Measurements from ENCODE around the gene TMEM38B. TPM values are rescaled to one million over a fixed set of nuclear protein-coding genes. Genes with fewer than 3 reads are reported as not detected.
"Not testable (repeated sequence)": the region's sequence is repeated elsewhere in the genome, so short reads cannot be mapped to it uniquely, and the experiment has no call there.

The TMEM38B gene
- total RNA-seq, 2 experiments from 2014 or later: 14.5 to 24.8 TPM

DNA sequence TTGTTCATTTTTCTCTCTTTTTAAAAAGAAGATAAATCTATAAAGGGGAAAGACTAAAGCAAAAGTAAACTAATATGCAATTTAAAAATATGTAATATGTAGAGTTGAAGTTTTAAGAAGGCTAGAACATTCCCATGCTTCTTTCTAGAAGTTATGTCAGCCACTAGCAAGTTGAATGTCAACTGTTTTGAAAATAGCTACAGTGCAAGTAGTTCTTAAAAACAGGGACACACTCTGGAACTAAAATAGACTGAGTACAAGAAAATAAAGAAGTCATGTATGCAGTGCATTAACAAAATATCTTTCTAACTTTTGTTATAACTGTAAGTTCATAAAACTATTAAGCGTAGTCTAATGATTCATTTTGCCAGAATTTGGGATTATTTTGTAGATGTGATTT lies 7.9 kb downstream of the TMEM38B start:
- no peaks in the 10 kb centered on the region for H3K9me3 Mint-ChIP-seq (ENCODE audit: low read depth)
- CTCF ChIA-PET: interaction anchor here (0.7 to 1.8 kb wide), 4 partner anchors 10 to 16 kb away, joined by 3 to 7 read pairs (median 4); no protein-coding TSS in a partner anchor

DNA sequence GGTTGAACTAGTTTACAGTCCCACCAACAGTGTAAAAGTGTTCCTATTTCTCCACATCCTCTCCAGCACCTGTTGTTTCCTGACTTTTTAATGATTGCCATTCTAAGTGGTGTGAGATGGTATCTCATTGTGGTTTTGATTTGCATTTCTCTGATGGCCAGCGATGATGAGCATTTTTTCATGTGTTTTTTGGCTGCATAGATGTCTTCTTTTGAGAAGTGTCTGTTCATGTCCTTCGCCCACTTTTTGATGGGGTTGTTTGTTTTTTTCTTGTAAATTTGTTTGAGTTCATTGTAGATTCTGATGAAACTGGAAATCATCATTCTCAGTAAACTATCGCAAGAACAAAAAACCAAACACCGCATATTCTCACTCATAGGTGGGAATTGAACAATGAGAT lies 9.3 kb downstream of the TMEM38B start:
- H3K4me3 Mint-ChIP-seq; intact Hi-C loops (cut with DNase I, micrococcal nuclease); CTCF ChIA-PET; H3K36me3 Mint-ChIP-seq (ENCODE audit: low read depth); POLR2A ChIA-PET; ATAC-seq; H3K27me3 Mint-ChIP-seq; DNase-seq; H3K9me3 Mint-ChIP-seq (ENCODE audit: low read depth); H3K27ac Mint-ChIP-seq: not testable (repeated sequence)
- H3K4me1 Mint-ChIP-seq: peaks cover 20% of the 10 kb centered on the region

More for the DNA sequence above, 7.9 kb downstream of the TMEM38B start:
- no peak for ATAC-seq
- POLR2A ChIA-PET: no interaction called here
- intact Hi-C loops (cut with DNase I, micrococcal nuclease): no loop called here
- Mint-ChIP-seq H3K27ac (no peak overlapping the region), H3K4me3 (no peak overlapping the region), H3K36me3 (ENCODE audit: low read depth) (peaks cover 5% of the 10 kb centered on the region), H3K4me1 (peaks cover 16% of the 10 kb centered on the region), H3K27me3 (no peaks in the 10 kb centered on the region)
- no peak for DNase-seq

- Mint-ChIP-seq H3K36me3 (ENCODE audit: low read depth) (peaks cover 10% of the 10 kb centered on the region), H3K27me3 (no peaks in the 10 kb centered on the region)
- CTCF ChIA-PET: interaction anchor here (1.1 to 1.3 kb wide), 2 partner anchors 13 to 69 kb away, joined by 4 read pairs; no protein-coding TSS in a partner anchor
Observed at GRCh38 chr9:105706156-105706555, 11.8 kb downstream of the TMEM38B start.

GRCh38 chr9:105708405-105708804 lies 14.1 kb downstream of the TMEM38B start:
- POLR2A ChIA-PET: interaction anchor here (0.6 kb wide), 1 partner anchor 88 kb away, joined by 7 read pairs; no protein-coding TSS in a partner anchor
- peaks cover 7% of the 10 kb centered on the region for H3K36me3 Mint-ChIP-seq (ENCODE audit: low read depth)
- no peaks in the 10 kb centered on the region for H3K9me3 Mint-ChIP-seq (ENCODE audit: low read depth)
- H3K4me3 Mint-ChIP-seq: peak overlapping the region; percentile 16
- DNase-seq (no peak), ATAC-seq (no peak)
- intact Hi-C loops (cut with DNase I, micrococcal nuclease): no loop called here
- H3K4me1 Mint-ChIP-seq: peaks cover 8% of the 10 kb centered on the region
- no peaks in the 10 kb centered on the region for H3K27me3 Mint-ChIP-seq
- peak overlapping the region; percentile 56 for H3K27ac Mint-ChIP-seq
- CTCF ChIA-PET: no interaction called here

More at GRCh38 chr9:105706156-105706555, 11.8 kb downstream of the TMEM38B start:
- Mint-ChIP-seq H3K9me3 (ENCODE audit: low read depth) (no peaks in the 10 kb centered on the region), H3K27ac (no peak overlapping the region), H3K4me1 (peaks cover 9% of the 10 kb centered on the region), H3K4me3 (no peak overlapping the region)
- ATAC-seq (no peak), DNase-seq (no peak)
- POLR2A ChIA-PET: no interaction called here
- intact Hi-C loops (cut with DNase I, micrococcal nuclease): no loop called here

GRCh38 chr9:105710638-105711037 lies 16.3 kb downstream of the TMEM38B start:
- Mint-ChIP-seq H3K36me3 (ENCODE audit: low read depth) (peaks cover 9% of the 10 kb centered on the region), H3K4me3 (no peak overlapping the region), H3K4me1 (peaks cover 8% of the 10 kb centered on the region), H3K27me3 (no peaks in the 10 kb centered on the region), H3K27ac (no peak overlapping the region), H3K9me3 (ENCODE audit: low read depth) (no peaks in the 10 kb centered on the region)
- ChIA-PET CTCF (no interaction called here), POLR2A (no interaction called here)
- intact Hi-C loops (cut with DNase I, micrococcal nuclease): no loop called here
- ATAC-seq: no peak
- no peak for DNase-seq

DNA sequence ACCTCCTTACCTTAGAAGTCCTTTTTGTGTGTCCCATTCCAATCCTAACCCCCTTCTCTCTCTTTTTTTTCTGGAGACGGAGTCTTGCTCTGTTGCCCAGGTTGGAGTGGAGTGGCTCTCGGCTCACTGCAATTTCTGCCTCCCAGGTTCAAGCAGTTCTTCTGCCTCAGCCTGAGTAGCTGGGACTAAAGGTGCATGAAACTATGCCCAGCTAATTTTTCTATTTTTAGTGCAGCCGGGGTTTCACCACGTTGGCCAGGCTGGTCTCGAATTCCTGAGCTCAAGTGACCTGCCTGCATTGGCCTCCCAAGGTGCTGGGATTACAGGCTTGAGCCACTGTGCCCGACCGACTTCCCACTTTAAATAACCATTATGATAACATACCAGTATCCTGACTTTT lies 17.5 kb downstream of the TMEM38B start:
- intact Hi-C loops (cut with DNase I, micrococcal nuclease): no loop called here
- no peak for DNase-seq
- ChIA-PET POLR2A (no interaction called here), CTCF (no interaction called here)
- Mint-ChIP-seq H3K27ac (no peak overlapping the region), H3K4me3 (no peak overlapping the region), H3K9me3 (ENCODE audit: low read depth) (no peaks in the 10 kb centered on the region), H3K4me1 (peaks cover 8% of the 10 kb centered on the region), H3K27me3 (no peaks in the 10 kb centered on the region), H3K36me3 (ENCODE audit: low read depth) (peaks cover 7% of the 10 kb centered on the region)
- no peak for ATAC-seq

GRCh38 chr9:105712297-105712696 lies 18.0 kb downstream of the TMEM38B start:
- ATAC-seq (no peak), DNase-seq (no peak)
- Mint-ChIP-seq H3K36me3 (ENCODE audit: low read depth) (peaks cover 7% of the 10 kb centered on the region), H3K27me3 (no peaks in the 10 kb centered on the region), H3K27ac (no peak overlapping the region), H3K4me3 (no peak overlapping the region), H3K4me1 (peaks cover 8% of the 10 kb centered on the region), H3K9me3 (ENCODE audit: low read depth) (no peaks in the 10 kb centered on the region)
- ChIA-PET POLR2A (no interaction called here), CTCF (no interaction called here)
- intact Hi-C loops (cut with DNase I, micrococcal nuclease): no loop called here

GRCh38 chr9:105712773-105713172 lies 18.4 kb downstream of the TMEM38B start:
- no peak for DNase-seq
- ChIA-PET CTCF (no interaction called here), POLR2A (no interaction called here)
- no peak for ATAC-seq
- Mint-ChIP-seq H3K27me3 (no peaks in the 10 kb centered on the region), H3K9me3 (ENCODE audit: low read depth) (no peaks in the 10 kb centered on the region), H3K4me1 (peaks cover 8% of the 10 kb centered on the region), H3K36me3 (ENCODE audit: low read depth) (peaks cover 7% of the 10 kb centered on the region), H3K4me3 (no peak overlapping the region), H3K27ac (no peak overlapping the region)
- intact Hi-C loops (cut with DNase I, micrococcal nuclease): no loop called here

DNA sequence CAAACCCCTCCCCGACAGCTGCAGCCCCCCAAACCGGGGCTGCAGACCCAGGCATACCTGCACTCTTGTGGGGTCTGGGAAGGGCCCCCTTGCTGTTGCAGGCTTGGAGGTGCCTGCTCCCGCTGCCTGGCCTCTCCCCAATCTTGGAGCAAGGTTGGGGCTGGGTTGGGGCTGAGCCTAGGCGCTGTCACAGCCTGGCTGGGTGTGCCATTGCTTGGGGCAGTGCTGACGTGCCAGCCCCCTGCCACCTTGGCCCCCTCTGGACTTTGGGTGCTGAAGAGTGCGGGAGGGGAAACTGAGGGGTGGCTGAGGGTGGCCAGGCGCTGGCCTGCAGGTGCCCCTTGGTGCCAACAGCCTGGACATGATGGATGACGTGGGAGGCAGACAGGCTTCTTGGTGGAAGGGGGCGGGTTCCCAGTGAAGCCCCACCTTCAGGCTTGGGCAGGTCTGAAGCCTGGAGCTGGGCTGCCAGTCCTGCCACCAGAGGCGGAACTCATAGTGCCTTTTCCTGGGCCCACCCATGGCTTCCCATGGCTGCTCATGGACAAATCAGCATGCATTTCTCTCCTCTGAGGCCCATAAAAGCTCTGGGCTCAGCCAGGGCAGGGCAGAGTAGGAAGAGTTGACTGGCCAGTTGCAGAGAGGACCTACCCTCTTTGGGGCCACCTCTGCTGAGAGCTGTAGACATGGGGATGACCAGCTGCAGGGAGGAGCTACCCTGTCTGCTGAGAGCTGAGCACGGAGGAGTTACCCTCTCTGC lies 19.1 kb downstream of the TMEM38B start:
- H3K27me3 Mint-ChIP-seq: no peaks in the 10 kb centered on the region
- peaks cover 3% of the 10 kb centered on the region for H3K4me1 Mint-ChIP-seq
- H3K9me3 Mint-ChIP-seq (ENCODE audit: low read depth): no peaks in the 10 kb centered on the region
- H3K36me3 Mint-ChIP-seq (ENCODE audit: low read depth): peaks cover 7% of the 10 kb centered on the region
- CTCF ChIA-PET: interaction anchor here (0.7 kb wide), 2 partner anchors 11 to 1568 kb away, joined by 3 read pairs; no protein-coding TSS in a partner anchor
- no peak for DNase-seq
- POLR2A ChIA-PET: no interaction called here
- no peak for ATAC-seq
- H3K4me3 Mint-ChIP-seq: no peak overlapping the region
- no peak overlapping the region for H3K27ac Mint-ChIP-seq
- intact Hi-C loops (cut with DNase I, micrococcal nuclease): no loop called here

DNA sequence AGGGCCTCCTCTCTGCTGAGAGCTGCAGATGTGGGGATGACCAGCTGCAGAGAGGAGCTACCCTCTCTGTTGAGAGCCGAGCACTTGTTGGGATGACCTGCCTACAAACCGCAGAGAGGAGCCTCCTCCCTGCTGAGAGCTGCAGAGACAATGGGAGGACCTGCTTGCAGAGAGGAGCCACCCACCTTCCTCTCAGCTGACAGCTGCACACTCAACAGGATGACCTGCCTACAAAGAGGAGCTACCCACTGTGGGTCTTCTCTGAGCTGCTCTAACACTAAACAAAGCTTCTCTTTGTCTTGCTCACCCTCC lies 19.6 kb downstream of the TMEM38B start:
- ATAC-seq: no peak
- no peaks in the 10 kb centered on the region for H3K9me3 Mint-ChIP-seq (ENCODE audit: low read depth)
- no peaks in the 10 kb centered on the region for H3K4me1 Mint-ChIP-seq
- H3K4me3 Mint-ChIP-seq: no peak overlapping the region
- no peak for DNase-seq
- no peaks in the 10 kb centered on the region for H3K27me3 Mint-ChIP-seq
- CTCF ChIA-PET: interaction anchor here (0.7 to 1.5 kb wide), 3 partner anchors 11 to 1568 kb away, joined by 3 to 4 read pairs (median 3); no protein-coding TSS in a partner anchor
- H3K27ac Mint-ChIP-seq: peak overlapping the region; percentile 29
- intact Hi-C loops (cut with DNase I, micrococcal nuclease): no loop called here
- peaks cover 7% of the 10 kb centered on the region for H3K36me3 Mint-ChIP-seq (ENCODE audit: low read depth)
- POLR2A ChIA-PET: no interaction called here

- no peak overlapping the region for H3K4me3 Mint-ChIP-seq
- ATAC-seq (no peak), DNase-seq (no peak)
- H3K27me3 Mint-ChIP-seq: no peaks in the 10 kb centered on the region
- intact Hi-C loops (cut with DNase I, micrococcal nuclease): no loop called here
- H3K36me3 Mint-ChIP-seq (ENCODE audit: low read depth): peaks cover 2% of the 10 kb centered on the region
- ChIA-PET CTCF (interaction anchor here (0.6 to 2.7 kb wide), 5 partner anchors 9 to 1535 kb away, joined by 3 to 10 read pairs (median 3); no protein-coding TSS in a partner anchor), POLR2A (interaction anchor here (0.6 kb wide), 1 partner anchor 913 kb away, joined by 3 read pairs; no protein-coding TSS in a partner anchor)
- H3K27ac Mint-ChIP-seq: no peak overlapping the region
- no peaks in the 10 kb centered on the region for H3K9me3 Mint-ChIP-seq (ENCODE audit: low read depth)
- no peaks in the 10 kb centered on the region for H3K4me1 Mint-ChIP-seq
Observed at GRCh38 chr9:105716146-105716545, 21.8 kb downstream of the TMEM38B start.

DNA sequence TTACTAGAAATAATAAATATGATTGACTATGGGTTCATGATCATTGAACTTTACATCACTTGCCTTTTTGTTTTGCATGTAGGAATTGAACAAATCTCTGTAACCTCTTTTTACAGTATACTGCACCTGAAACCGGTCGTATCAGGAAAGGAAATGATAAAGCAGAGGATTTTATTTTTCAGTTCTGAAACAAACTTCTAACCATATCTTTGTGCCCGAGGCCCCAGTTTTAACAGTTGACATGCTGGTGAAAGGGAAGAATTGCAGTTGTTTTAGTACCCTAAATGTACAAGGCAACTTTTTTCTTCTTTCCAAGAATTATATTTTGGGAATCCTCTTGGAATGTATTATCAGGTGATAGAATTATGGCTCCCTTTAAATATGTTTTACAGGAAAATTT lies 27.8 kb downstream of the TMEM38B start:
- H3K36me3 Mint-ChIP-seq (ENCODE audit: low read depth): peaks cover 10% of the 10 kb centered on the region
- no peak overlapping the region for H3K4me3 Mint-ChIP-seq
- H3K9me3 Mint-ChIP-seq (ENCODE audit: low read depth): no peaks in the 10 kb centered on the region
- intact Hi-C loops (cut with DNase I, micrococcal nuclease): no loop called here
- H3K27ac Mint-ChIP-seq: no peak overlapping the region
- H3K27me3 Mint-ChIP-seq: no peaks in the 10 kb centered on the region
- POLR2A ChIA-PET: no interaction called here
- ATAC-seq: no peak
- no peak for DNase-seq
- H3K4me1 Mint-ChIP-seq: no peaks in the 10 kb centered on the region
- CTCF ChIA-PET: interaction anchor here (0.9 kb wide), 1 partner anchor 84 kb away, joined by 5 read pairs; no protein-coding TSS in a partner anchor

Data from activated CD4-positive, alpha-beta T cell treated with anti-CD3 and anti-CD28 coated beads for 36 hours (primary cell).